ENCODE results near the gene ACY1.

DNA sequence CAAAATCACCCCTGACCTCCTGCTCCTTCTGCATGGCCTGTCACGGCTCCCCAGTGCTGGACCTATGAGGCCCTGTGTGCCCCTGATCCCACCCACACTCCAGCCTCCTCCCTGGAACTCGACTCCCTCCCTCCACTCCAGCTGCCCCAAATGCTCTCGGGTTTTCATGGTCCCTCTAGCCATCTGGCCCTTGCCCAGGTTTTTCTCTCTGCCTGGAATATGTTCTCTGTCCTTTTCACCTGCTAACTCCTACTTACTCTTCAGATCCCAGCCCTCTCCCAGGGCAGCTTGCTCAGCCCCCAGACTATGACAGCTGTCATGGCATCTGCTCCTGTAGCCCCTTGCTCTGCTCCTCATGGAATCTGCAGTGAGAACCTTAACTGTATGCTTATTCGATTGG lies 42.7 kb downstream of the ACY1 start:
- TF ChIP-seq, protein P1, sequence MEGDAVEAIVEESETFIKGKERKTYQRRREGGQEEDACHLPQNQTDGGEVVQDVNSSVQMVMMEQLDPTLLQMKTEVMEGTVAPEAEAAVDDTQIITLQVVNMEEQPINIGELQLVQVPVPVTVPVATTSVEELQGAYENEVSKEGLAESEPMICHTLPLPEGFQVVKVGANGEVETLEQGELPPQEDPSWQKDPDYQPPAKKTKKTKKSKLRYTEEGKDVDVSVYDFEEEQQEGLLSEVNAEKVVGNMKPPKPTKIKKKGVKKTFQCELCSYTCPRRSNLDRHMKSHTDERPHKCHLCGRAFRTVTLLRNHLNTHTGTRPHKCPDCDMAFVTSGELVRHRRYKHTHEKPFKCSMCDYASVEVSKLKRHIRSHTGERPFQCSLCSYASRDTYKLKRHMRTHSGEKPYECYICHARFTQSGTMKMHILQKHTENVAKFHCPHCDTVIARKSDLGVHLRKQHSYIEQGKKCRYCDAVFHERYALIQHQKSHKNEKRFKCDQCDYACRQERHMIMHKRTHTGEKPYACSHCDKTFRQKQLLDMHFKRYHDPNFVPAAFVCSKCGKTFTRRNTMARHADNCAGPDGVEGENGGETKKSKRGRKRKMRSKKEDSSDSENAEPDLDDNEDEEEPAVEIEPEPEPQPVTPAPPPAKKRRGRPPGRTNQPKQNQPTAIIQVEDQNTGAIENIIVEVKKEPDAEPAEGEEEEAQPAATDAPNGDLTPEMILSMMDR (IDR thresholded peaks at IDR 0.05) = no peak
- no peak for TF ChIP-seq POLR2A (IDR thresholded peaks at IDR 0.05)

All from esophagus squamous epithelium (tissue), 4 donors.